Neural cell (in vitro differentiated cells): ENCODE results near the gene VWA8. TPM values are rescaled to one million over a fixed set of nuclear protein-coding genes. Genes with fewer than 3 reads are reported as not detected.

Experiments used
- H2AFZ ChIP-seq: fragments of 200-600, 300-800 bp; sonication (generic), shearing (Covaris generic); 2 replicates; pipeline ENCODE4 v1.6.0; 2014; ENCODE audit warnings: low read depth, mild to moderate bottlenecking, antibody characterized with exemption, low read length, moderate library complexity
- H3F3A ChIP-seq: fragments of 200-600 bp; shearing (Covaris generic); 2 replicates; pipeline ENCODE4 v1.6.1; 2016; ENCODE audit warnings: mild to moderate bottlenecking, moderate library complexity, mixed read lengths, antibody characterized with exemption, low read length; ENCODE audit not compliant: insufficient read depth, poor library complexity, severe bottlenecking
- H3K27ac ChIP-seq: fragments of 200-600, 300-800 bp; sonication (generic), shearing (Covaris generic); 2 replicates; pipeline ENCODE4 v1.5.1; 2014; ENCODE audit warnings: mild to moderate bottlenecking, low read length, moderate library complexity
- H3K27me3 ChIP-seq: fragments of 300-800, 200-600 bp; sonication (generic), shearing (Covaris generic); 2 replicates; pipeline ENCODE4 v1.6.0; 2014; ENCODE audit warnings: mild to moderate bottlenecking, low read depth, low read length, moderate library complexity; ENCODE audit not compliant: insufficient read depth
- H3K36me3 ChIP-seq: fragments of 300-800, 200-600 bp; sonication (generic), shearing (Covaris generic); 2 replicates; pipeline ENCODE4 v1.5.1; 2014; ENCODE audit warnings: mild to moderate bottlenecking, antibody characterized with exemption, low read length, moderate library complexity; ENCODE audit not compliant: insufficient read depth
- H3K4me2 ChIP-seq: fragments of 300-800, 200-600 bp; sonication (generic), shearing (Covaris generic); 2 replicates; pipeline ENCODE4 v1.6.0; 2014; ENCODE audit warnings: mild to moderate bottlenecking, low read length
- H3K4me3 ChIP-seq: fragments of 300-800, 200-600 bp; sonication (generic), shearing (Covaris generic); 2 replicates; pipeline ENCODE4 v1.5.1; 2014; ENCODE audit warnings: mild to moderate bottlenecking, low read length, moderate library complexity
- H3K79me2 ChIP-seq: fragments of 200-600 bp; shearing (Covaris generic); replicated peaks from 2 replicates; pipeline ENCODE4 v1.6.0; 2014; ENCODE audit warnings: mild to moderate bottlenecking, low read length, moderate library complexity; ENCODE audit not compliant: insufficient read depth
- H3K9ac ChIP-seq: fragments of 300-800, 200-600 bp; sonication (generic), shearing (Covaris generic); 2 replicates; pipeline ENCODE4 v1.6.1; 2016; ENCODE audit warnings: mild to moderate bottlenecking, low read length, mixed read lengths
- H3K9me2 ChIP-seq: fragments of 200-600 bp; shearing (Covaris generic); 2 replicates; pipeline ENCODE4 v1.6.1; 2016; ENCODE audit warnings: mild to moderate bottlenecking, low read length, mixed read lengths; ENCODE audit not compliant: insufficient read depth
- H3K9me3 ChIP-seq: fragments of 200-600, 300-800 bp; sonication (generic), shearing (Covaris generic); 2 replicates; pipeline ENCODE4 v1.6.1; 2016; ENCODE audit warnings: mild to moderate bottlenecking, mixed run types, low read length, moderate library complexity, mixed read lengths
- H4K20me1 ChIP-seq: fragments of 200-600 bp; shearing (Covaris generic); 2 replicates; pipeline ENCODE4 v1.6.1; 2016; ENCODE audit warnings: mild to moderate bottlenecking, mixed run types; ENCODE audit not compliant: insufficient read depth
- EP300 ChIP-seq: fragments of 450-650 bp; conservative IDR thresholded peaks from 2 replicates; pipeline ENCODE4 v1.6.1; 2014; ENCODE audit warnings: antibody characterized with exemption, mild to moderate bottlenecking, moderate library complexity; ENCODE audit not compliant: poor library complexity, severe bottlenecking
- EZH2 ChIP-seq: fragments of 200-600, 300-800 bp; shearing (Covaris generic), sonication (generic); IDR thresholded peaks from 2 replicates; pipeline ENCODE4 v1.6.1; 2014; ENCODE audit warnings: antibody characterized with exemption, low read length, borderline replicate concordance, mild to moderate bottlenecking; ENCODE audit not compliant: insufficient read depth, poor library complexity, severe bottlenecking
- MXI1 ChIP-seq: fragments of 450-650 bp; conservative IDR thresholded peaks from 2 replicates; pipeline ENCODE4 v1.6.1; 2014; ENCODE audit warnings: antibody characterized with exemption, mild to moderate bottlenecking; ENCODE audit not compliant: poor library complexity, severe bottlenecking
- POLR2AphosphoS5 ChIP-seq: IDR thresholded peaks from 2 replicates; pipeline ENCODE4 v1.6.1; 2012
- RAD21 ChIP-seq: fragments of 450-650 bp; conservative IDR thresholded peaks from 2 replicates; pipeline ENCODE4 v1.6.1; 2014; ENCODE audit warnings: antibody characterized with exemption, mild to moderate bottlenecking, moderate library complexity
- SMC3 ChIP-seq: fragments of 450-650 bp; conservative IDR thresholded peaks from 2 replicates; pipeline ENCODE4 v1.6.1; 2014; ENCODE audit warnings: antibody characterized with exemption, mild to moderate bottlenecking, moderate library complexity; ENCODE audit not compliant: poor library complexity
- TAF1 ChIP-seq: IDR thresholded peaks from 2 replicates; pipeline ENCODE4 v1.6.1; 2012; ENCODE audit warnings: low read depth
- polyA plus RNA-seq: library from polyadenylated mRNA; depleted of rRNA; stranded (reverse); fragments of >200 nt; gene quantifications from 2 replicates; pipeline ENCODE4 v1.2.3, GENCODE V29; 2014
- TF ChIP-seq, protein P1 (sequence below): fragments of 450-650 bp; IDR thresholded peaks from 2 replicates; pipeline ENCODE4 v1.5.1; 2014; ENCODE audit warnings: antibody characterized with exemption, mild to moderate bottlenecking, moderate library complexity; ENCODE audit not compliant: poor library complexity, severe bottlenecking
- TF ChIP-seq, protein P2 (sequence below): IDR thresholded peaks from 2 replicates; pipeline ENCODE4 v1.6.1; 2012; ENCODE audit warnings: borderline replicate concordance

The VWA8 gene
- polyA plus RNA-seq, 1 donor from 2014 or later = 3.6 TPM

DNA sequence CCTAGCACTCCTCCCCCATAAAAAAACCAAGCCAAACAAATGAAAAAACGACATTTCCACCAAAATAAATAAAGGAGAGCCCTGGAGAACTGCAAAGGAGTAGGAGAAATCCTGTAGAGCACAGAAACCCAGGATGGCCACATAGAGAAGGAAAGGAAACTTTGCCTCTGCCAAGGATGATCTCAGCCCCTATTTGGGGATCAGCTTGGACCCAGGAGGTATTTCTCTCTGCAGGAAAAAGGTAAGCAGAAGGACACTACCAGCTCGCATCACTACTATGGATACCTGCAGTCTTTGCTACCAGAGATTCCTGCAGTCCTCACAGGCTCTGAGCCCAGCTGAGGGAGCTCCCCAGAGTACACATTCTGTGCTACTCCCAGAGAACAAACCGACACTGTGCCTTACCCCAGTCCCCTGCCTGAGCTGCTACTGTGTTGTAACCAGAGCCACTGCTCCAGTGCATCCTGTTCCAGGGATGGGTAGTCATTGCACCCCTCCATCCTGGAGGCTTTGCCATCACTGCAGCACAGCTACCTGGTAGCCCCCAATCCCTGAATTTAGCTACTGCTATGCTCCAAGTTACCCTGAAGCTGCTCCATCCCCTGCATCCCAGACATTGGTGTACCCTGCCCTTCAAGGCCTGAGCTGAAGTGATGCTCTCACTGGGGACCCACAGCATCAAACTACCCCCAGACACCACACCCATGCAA lies 41.7 kb downstream of the VWA8 start:
- H3K9me3 ChIP-seq = no peaks in the 10 kb centered on the region
- no peak overlapping the region for H3K27ac ChIP-seq
- no peak overlapping the region for H2AFZ ChIP-seq
- H3F3A ChIP-seq = no peaks in the 10 kb centered on the region
- H3K79me2 ChIP-seq = no peaks in the 10 kb centered on the region
- TF ChIP-seq RAD21 (no peak), TAF1 (no peak), POLR2AphosphoS5 (no peak), MXI1 (no peak), EZH2 (no peak)
- TF ChIP-seq, protein P1, sequence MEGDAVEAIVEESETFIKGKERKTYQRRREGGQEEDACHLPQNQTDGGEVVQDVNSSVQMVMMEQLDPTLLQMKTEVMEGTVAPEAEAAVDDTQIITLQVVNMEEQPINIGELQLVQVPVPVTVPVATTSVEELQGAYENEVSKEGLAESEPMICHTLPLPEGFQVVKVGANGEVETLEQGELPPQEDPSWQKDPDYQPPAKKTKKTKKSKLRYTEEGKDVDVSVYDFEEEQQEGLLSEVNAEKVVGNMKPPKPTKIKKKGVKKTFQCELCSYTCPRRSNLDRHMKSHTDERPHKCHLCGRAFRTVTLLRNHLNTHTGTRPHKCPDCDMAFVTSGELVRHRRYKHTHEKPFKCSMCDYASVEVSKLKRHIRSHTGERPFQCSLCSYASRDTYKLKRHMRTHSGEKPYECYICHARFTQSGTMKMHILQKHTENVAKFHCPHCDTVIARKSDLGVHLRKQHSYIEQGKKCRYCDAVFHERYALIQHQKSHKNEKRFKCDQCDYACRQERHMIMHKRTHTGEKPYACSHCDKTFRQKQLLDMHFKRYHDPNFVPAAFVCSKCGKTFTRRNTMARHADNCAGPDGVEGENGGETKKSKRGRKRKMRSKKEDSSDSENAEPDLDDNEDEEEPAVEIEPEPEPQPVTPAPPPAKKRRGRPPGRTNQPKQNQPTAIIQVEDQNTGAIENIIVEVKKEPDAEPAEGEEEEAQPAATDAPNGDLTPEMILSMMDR = no peak
- no peaks in the 10 kb centered on the region for H3K9me2 ChIP-seq
- H3K27me3 ChIP-seq = no peaks in the 10 kb centered on the region
- no peaks in the 10 kb centered on the region for H3K36me3 ChIP-seq
- H3K4me2 ChIP-seq = no peak overlapping the region
- H3K4me3 ChIP-seq = no peak overlapping the region
- H3K9ac ChIP-seq = no peak overlapping the region
- no peaks in the 10 kb centered on the region for H4K20me1 ChIP-seq

DNA sequence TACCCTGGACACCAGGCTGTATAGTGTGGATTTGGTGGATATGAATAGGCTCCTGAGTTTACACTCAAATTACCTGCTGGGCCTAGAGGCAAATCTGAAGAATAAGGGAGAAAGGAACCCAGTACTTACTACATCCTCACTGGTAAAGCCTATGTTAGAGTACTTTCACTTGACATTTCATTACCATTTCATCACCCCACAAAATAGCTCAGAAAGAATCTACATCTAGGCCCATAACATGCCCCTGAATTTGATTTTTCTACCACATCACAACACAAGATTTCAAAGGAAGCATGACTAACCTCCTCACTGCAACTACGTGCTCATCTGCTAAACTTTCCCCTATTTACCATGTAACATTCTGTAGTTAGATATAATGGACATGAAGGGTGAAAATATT lies 43.3 kb downstream of the VWA8 start:
- Histone ChIP-seq H3K27me3 (no peaks in the 10 kb centered on the region), H3K79me2 (no peaks in the 10 kb centered on the region), H2AFZ (no peak overlapping the region), H3K9ac (no peak overlapping the region), H3K4me3 (no peak overlapping the region), H3K27ac (no peak overlapping the region), H3K4me2 (no peak overlapping the region), H4K20me1 (no peaks in the 10 kb centered on the region), H3K9me3 (no peaks in the 10 kb centered on the region), H3K9me2 (no peaks in the 10 kb centered on the region), H3F3A (no peaks in the 10 kb centered on the region), H3K36me3 (no peaks in the 10 kb centered on the region)
- TF ChIP-seq, protein P2, sequence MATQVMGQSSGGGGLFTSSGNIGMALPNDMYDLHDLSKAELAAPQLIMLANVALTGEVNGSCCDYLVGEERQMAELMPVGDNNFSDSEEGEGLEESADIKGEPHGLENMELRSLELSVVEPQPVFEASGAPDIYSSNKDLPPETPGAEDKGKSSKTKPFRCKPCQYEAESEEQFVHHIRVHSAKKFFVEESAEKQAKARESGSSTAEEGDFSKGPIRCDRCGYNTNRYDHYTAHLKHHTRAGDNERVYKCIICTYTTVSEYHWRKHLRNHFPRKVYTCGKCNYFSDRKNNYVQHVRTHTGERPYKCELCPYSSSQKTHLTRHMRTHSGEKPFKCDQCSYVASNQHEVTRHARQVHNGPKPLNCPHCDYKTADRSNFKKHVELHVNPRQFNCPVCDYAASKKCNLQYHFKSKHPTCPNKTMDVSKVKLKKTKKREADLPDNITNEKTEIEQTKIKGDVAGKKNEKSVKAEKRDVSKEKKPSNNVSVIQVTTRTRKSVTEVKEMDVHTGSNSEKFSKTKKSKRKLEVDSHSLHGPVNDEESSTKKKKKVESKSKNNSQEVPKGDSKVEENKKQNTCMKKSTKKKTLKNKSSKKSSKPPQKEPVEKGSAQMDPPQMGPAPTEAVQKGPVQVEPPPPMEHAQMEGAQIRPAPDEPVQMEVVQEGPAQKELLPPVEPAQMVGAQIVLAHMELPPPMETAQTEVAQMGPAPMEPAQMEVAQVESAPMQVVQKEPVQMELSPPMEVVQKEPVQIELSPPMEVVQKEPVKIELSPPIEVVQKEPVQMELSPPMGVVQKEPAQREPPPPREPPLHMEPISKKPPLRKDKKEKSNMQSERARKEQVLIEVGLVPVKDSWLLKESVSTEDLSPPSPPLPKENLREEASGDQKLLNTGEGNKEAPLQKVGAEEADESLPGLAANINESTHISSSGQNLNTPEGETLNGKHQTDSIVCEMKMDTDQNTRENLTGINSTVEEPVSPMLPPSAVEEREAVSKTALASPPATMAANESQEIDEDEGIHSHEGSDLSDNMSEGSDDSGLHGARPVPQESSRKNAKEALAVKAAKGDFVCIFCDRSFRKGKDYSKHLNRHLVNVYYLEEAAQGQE = no peak
- TF ChIP-seq SMC3 (no peak), EP300 (no peak)
